ENCODE measurements around the gene D2HGDH. TPM values are rescaled to one million over a fixed set of nuclear protein-coding genes. Genes with fewer than 3 reads are reported as not detected.

The D2HGDH gene
- total RNA-seq, 1 donor from 2014 or later, result 55.4 TPM

DNA sequence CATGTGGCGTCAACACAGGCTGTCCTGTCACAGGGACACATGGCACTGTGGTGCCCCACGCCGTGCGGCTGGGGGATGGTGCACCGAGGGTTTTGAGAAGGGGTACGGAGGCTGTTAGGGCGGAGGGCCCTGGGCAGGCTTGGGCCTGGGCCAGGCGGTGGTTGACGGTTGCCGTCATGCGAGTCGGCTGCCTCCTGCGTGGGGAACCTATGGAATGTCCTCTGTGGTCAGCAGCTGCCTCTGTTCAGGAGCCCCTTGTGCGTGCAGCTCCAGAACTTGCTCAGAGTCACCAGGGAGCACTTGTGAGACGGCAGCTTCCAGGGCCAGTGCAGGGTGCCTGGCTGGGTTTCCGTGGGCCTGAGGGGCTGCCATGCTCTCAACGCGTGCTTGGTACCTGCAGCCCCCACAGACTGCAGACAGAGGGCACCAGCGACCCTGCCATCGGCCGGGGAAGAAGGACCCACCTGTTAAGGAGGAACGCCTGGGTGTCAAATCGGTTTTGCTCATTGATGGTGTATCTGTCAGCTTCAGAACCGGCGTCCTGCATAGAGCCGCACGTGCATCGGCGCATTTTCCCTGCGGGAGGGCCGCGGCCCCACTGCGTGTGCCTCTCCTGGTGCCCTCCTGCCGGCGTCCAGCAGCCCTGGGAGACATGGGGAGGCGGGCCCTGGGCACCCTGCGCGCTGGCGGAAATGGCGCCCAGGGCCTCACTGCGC, 10.0 kb upstream of the D2HGDH start:
- H3K4me3 Mint-ChIP-seq, result no peak overlapping the region
- intact Hi-C loops (cut with micrococcal nuclease), result loop anchor here (2.0 kb wide), 1 partner anchor 154 kb away; no protein-coding TSS in a partner anchor
- H3K4me1 Mint-ChIP-seq, result peaks cover 2% of the 10 kb centered on the region
- ATAC-seq (ENCODE audit: low read depth) (peak; percentile 52), DNase-seq (no peak)
- H3K36me3 Mint-ChIP-seq (ENCODE audit: low read depth), result peaks cover 53% of the 10 kb centered on the region
- no peak overlapping the region for H3K27ac Mint-ChIP-seq
- H3K9me3 Mint-ChIP-seq, result no peaks in the 10 kb centered on the region
- ChIA-PET POLR2A (interaction anchor here (1.1 to 1.2 kb wide), 2 partner anchors 10 kb away, joined by 3 read pairs; partner anchors contain the start of gene D2HGDH), CTCF (interaction anchor here (0.6 to 2.3 kb wide), 2 partner anchors 56 to 154 kb away, joined by 3 to 7 read pairs; no protein-coding TSS in a partner anchor)
- TF ChIP-seq, protein P1, sequence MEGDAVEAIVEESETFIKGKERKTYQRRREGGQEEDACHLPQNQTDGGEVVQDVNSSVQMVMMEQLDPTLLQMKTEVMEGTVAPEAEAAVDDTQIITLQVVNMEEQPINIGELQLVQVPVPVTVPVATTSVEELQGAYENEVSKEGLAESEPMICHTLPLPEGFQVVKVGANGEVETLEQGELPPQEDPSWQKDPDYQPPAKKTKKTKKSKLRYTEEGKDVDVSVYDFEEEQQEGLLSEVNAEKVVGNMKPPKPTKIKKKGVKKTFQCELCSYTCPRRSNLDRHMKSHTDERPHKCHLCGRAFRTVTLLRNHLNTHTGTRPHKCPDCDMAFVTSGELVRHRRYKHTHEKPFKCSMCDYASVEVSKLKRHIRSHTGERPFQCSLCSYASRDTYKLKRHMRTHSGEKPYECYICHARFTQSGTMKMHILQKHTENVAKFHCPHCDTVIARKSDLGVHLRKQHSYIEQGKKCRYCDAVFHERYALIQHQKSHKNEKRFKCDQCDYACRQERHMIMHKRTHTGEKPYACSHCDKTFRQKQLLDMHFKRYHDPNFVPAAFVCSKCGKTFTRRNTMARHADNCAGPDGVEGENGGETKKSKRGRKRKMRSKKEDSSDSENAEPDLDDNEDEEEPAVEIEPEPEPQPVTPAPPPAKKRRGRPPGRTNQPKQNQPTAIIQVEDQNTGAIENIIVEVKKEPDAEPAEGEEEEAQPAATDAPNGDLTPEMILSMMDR (IDR thresholded peaks at IDR 0.05), result no peak
- no peaks in the 10 kb centered on the region for H3K27me3 Mint-ChIP-seq

DNA sequence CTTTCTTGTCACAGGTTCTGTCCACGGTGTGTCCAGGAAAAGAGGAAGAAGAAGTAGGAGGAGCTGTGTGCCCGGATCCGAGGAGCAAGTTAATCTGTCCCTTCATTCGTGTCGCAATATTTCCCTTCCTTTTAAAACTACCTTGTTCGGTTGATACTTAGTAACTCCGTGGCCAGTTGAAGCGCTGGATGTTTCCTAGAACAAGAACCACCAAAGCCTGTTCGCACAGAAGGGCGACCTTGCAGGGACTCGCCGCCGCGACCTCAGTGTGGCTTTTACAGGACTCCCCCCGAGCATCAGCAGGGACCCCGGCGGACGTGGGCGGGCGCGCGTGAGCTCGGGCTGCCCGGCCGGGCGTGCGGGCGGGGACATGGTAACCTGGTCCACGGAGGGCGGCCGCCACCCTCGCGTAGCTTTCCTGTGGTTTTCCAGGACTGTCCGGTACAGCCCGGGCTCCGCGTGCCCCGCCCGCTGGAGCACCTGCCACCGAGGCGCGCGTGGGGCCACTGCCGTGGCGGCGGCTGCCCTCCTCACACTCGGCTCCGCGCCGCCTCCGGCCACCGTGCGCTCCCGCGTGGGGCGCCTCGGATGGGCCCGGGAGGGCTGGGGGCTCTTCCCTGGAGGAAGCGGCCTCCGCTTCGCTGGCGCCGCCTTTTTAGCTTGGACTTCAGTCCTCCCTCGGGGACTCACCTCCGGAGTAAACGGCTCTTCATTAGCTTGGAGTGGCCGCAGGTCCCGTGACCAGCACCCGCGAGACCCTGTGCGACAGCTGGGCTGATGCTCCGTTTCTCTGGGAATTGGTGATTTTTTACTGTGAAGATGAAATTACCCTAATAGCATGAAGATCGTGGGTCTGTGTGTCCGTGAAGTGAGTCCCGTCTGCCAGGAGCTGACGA, 9.2 kb upstream of the D2HGDH start:
- no peak for DNase-seq
- intact Hi-C loops (cut with micrococcal nuclease), result loop anchor here (2.0 kb wide), 1 partner anchor 154 kb away; no protein-coding TSS in a partner anchor
- no peak for ATAC-seq (ENCODE audit: low read depth)
- Mint-ChIP-seq H3K27ac (no peak overlapping the region), H3K36me3 (ENCODE audit: low read depth) (peaks cover 46% of the 10 kb centered on the region), H3K27me3 (no peaks in the 10 kb centered on the region), H3K4me3 (no peak overlapping the region), H3K9me3 (no peaks in the 10 kb centered on the region), H3K4me1 (peaks cover 10% of the 10 kb centered on the region)
- POLR2A ChIA-PET, result interaction anchor here (1.2 kb wide), 1 partner anchor 9 kb away, joined by 3 read pairs; no protein-coding TSS in a partner anchor
- TF ChIP-seq, protein P1 (IDR thresholded peaks at IDR 0.05), result no peak
- CTCF ChIA-PET, result interaction anchor here (0.8 to 2.3 kb wide), 3 partner anchors 17 to 153 kb away, joined by 3 to 7 read pairs (median 3); no protein-coding TSS in a partner anchor

- H3K36me3 Mint-ChIP-seq (ENCODE audit: low read depth), result peaks cover 36% of the 10 kb centered on the region
- H3K27me3 Mint-ChIP-seq, result no peaks in the 10 kb centered on the region
- intact Hi-C loops (cut with micrococcal nuclease), result no loop called here
- CTCF ChIA-PET, result interaction anchor here (0.8 to 2.3 kb wide), 3 partner anchors 18 to 152 kb away, joined by 3 to 7 read pairs (median 3); no protein-coding TSS in a partner anchor
- H3K27ac Mint-ChIP-seq, result no peak overlapping the region
- H3K4me3 Mint-ChIP-seq, result no peak overlapping the region
- H3K9me3 Mint-ChIP-seq, result no peaks in the 10 kb centered on the region
- TF ChIP-seq, protein P1 (IDR thresholded peaks at IDR 0.05), result no peak
- peaks cover 22% of the 10 kb centered on the region for H3K4me1 Mint-ChIP-seq
- ATAC-seq (ENCODE audit: low read depth), result no peak
- POLR2A ChIA-PET, result interaction anchor here (0.6 kb wide), 2 partner anchors 91 to 211 kb away, joined by 3 read pairs; no protein-coding TSS in a partner anchor
- no peak for DNase-seq
Observed at GRCh38 chr2:241726459-241726858, 8.0 kb upstream of the D2HGDH start.

- Mint-ChIP-seq H3K36me3 (ENCODE audit: low read depth) (peaks cover 23% of the 10 kb centered on the region), H3K27me3 (no peaks in the 10 kb centered on the region), H3K4me3 (no peak overlapping the region), H3K9me3 (no peaks in the 10 kb centered on the region), H3K27ac (no peak overlapping the region), H3K4me1 (peaks cover 36% of the 10 kb centered on the region)
- ChIA-PET CTCF (no interaction called here), POLR2A (interaction anchor here (0.8 to 1.0 kb wide), 3 partner anchors 26 to 41 kb away, joined by 3 read pairs; partner anchors contain the start of gene DTYMK)
- DNase-seq (no peak), ATAC-seq (ENCODE audit: low read depth) (no peak)
- intact Hi-C loops (cut with micrococcal nuclease), result no loop called here
- TF ChIP-seq, protein P1 (IDR thresholded peaks at IDR 0.05), result no peak
Observed at GRCh38 chr2:241728000-241728399, 6.4 kb upstream of the D2HGDH start.

Measured in activated B cell treated with CpG ODN at 0.5 μM for 24 hours (primary cell).